ENCODE results near the gene PNMA8C.

DNA sequence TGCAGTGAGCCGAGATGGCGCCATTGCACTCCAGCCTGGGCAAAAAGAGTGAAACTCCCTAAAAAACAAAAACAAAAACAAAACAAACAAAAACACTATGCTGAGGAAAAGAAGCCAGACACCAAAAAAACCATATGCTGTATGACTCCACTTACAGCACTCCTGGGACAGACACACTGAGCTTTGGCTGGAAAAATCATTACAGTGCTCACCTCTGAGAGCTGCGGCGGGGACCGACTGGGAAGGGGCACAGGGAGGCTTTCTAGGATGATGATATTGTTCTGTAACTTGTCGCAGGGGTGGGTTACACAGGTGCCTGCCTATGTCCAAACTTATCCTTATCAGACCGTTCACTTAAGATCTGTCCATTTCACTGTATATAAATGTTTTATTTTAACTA, 34.8 kb upstream of the PNMA8C start:
- TF ChIP-seq, protein P1, sequence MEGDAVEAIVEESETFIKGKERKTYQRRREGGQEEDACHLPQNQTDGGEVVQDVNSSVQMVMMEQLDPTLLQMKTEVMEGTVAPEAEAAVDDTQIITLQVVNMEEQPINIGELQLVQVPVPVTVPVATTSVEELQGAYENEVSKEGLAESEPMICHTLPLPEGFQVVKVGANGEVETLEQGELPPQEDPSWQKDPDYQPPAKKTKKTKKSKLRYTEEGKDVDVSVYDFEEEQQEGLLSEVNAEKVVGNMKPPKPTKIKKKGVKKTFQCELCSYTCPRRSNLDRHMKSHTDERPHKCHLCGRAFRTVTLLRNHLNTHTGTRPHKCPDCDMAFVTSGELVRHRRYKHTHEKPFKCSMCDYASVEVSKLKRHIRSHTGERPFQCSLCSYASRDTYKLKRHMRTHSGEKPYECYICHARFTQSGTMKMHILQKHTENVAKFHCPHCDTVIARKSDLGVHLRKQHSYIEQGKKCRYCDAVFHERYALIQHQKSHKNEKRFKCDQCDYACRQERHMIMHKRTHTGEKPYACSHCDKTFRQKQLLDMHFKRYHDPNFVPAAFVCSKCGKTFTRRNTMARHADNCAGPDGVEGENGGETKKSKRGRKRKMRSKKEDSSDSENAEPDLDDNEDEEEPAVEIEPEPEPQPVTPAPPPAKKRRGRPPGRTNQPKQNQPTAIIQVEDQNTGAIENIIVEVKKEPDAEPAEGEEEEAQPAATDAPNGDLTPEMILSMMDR (IDR thresholded peaks at IDR 0.05) = no peak
- TF ChIP-seq, protein P2, sequence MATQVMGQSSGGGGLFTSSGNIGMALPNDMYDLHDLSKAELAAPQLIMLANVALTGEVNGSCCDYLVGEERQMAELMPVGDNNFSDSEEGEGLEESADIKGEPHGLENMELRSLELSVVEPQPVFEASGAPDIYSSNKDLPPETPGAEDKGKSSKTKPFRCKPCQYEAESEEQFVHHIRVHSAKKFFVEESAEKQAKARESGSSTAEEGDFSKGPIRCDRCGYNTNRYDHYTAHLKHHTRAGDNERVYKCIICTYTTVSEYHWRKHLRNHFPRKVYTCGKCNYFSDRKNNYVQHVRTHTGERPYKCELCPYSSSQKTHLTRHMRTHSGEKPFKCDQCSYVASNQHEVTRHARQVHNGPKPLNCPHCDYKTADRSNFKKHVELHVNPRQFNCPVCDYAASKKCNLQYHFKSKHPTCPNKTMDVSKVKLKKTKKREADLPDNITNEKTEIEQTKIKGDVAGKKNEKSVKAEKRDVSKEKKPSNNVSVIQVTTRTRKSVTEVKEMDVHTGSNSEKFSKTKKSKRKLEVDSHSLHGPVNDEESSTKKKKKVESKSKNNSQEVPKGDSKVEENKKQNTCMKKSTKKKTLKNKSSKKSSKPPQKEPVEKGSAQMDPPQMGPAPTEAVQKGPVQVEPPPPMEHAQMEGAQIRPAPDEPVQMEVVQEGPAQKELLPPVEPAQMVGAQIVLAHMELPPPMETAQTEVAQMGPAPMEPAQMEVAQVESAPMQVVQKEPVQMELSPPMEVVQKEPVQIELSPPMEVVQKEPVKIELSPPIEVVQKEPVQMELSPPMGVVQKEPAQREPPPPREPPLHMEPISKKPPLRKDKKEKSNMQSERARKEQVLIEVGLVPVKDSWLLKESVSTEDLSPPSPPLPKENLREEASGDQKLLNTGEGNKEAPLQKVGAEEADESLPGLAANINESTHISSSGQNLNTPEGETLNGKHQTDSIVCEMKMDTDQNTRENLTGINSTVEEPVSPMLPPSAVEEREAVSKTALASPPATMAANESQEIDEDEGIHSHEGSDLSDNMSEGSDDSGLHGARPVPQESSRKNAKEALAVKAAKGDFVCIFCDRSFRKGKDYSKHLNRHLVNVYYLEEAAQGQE (IDR thresholded peaks at IDR 0.05; ENCODE audit: low read depth, low read length) = no peak
- TF ChIP-seq JUND (IDR thresholded peaks at IDR 0.05) (no peak), YY1 (IDR thresholded peaks at IDR 0.05; ENCODE audit: low read depth) (no peak), POLR2AphosphoS5 (IDR thresholded peaks at IDR 0.05; ENCODE audit: low read depth, low read length) (no peak), CHD2 (IDR thresholded peaks at IDR 0.05; ENCODE audit: low read length, partially characterized antibody) (no peak), NRF1 (IDR thresholded peaks at IDR 0.05; ENCODE audit: low read depth, low read length) (no peak), FOXM1 (IDR thresholded peaks at IDR 0.05; ENCODE audit: low read depth) (no peak), FOXJ3 (CRISPR knock-in tag; IDR thresholded peaks at IDR 0.05) (no peak), SIN3A (IDR thresholded peaks at IDR 0.05; ENCODE audit: borderline replicate concordance, low read depth, low read length) (no peak)
- TF ChIP-seq, protein P3, sequence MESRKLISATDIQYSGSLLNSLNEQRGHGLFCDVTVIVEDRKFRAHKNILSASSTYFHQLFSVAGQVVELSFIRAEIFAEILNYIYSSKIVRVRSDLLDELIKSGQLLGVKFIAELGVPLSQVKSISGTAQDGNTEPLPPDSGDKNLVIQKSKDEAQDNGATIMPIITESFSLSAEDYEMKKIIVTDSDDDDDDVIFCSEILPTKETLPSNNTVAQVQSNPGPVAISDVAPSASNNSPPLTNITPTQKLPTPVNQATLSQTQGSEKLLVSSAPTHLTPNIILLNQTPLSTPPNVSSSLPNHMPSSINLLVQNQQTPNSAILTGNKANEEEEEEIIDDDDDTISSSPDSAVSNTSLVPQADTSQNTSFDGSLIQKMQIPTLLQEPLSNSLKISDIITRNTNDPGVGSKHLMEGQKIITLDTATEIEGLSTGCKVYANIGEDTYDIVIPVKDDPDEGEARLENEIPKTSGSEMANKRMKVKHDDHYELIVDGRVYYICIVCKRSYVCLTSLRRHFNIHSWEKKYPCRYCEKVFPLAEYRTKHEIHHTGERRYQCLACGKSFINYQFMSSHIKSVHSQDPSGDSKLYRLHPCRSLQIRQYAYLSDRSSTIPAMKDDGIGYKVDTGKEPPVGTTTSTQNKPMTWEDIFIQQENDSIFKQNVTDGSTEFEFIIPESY (IDR thresholded peaks at IDR 0.05; ENCODE audit: borderline replicate concordance, low read depth) = no peak
- TF ChIP-seq, protein P4, sequence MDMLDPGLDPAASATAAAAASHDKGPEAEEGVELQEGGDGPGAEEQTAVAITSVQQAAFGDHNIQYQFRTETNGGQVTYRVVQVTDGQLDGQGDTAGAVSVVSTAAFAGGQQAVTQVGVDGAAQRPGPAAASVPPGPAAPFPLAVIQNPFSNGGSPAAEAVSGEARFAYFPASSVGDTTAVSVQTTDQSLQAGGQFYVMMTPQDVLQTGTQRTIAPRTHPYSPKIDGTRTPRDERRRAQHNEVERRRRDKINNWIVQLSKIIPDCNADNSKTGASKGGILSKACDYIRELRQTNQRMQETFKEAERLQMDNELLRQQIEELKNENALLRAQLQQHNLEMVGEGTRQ (IDR thresholded peaks at IDR 0.05; ENCODE audit: borderline replicate concordance, low read depth, low read length) = no peak

Data from SK-N-SH (cell line).